Fibroblast of lung (primary cell): ENCODE results near the gene EEF1G. TPM values are rescaled to one million over a fixed set of nuclear protein-coding genes. Genes with fewer than 3 reads are reported as not detected.

Experiments
- DNase-seq, 2 donors: peaks; one replicate each; pipeline versions ENCODE4 v3.0.0 to v3.0.0-alpha.2; 2010; ENCODE audit warnings: low read depth in 2 of 2
- H2AFZ ChIP-seq: 2 replicates; pipeline ENCODE4 v1.5.1; 2012; ENCODE audit warnings: low read length, control low read depth, inconsistent platforms
- H3K27ac ChIP-seq: 2 replicates; pipeline ENCODE4 v1.5.1; 2011; ENCODE audit warnings: low read length, control low read depth; ENCODE audit not compliant: insufficient read depth
- H3K27me3 ChIP-seq: 2 replicates; pipeline ENCODE4 v1.5.1; 2011; ENCODE audit warnings: mild to moderate bottlenecking, low read length; ENCODE audit not compliant: control insufficient read depth, insufficient read depth
- H3K36me3 ChIP-seq: 2 replicates; pipeline ENCODE4 v1.5.1; 2011; ENCODE audit warnings: low read length; ENCODE audit not compliant: control insufficient read depth, insufficient read depth
- H3K4me1 ChIP-seq: 2 replicates; pipeline ENCODE4 v1.5.1; 2011; ENCODE audit warnings: low read length; ENCODE audit not compliant: control insufficient read depth, insufficient read depth; ENCODE audit errors: extremely low read depth
- H3K4me2 ChIP-seq: 2 replicates; pipeline ENCODE4 v1.5.1; 2011; ENCODE audit warnings: low read length, control low read depth; ENCODE audit not compliant: insufficient read depth; ENCODE audit errors: extremely low read depth
- H3K4me3 ChIP-seq, 4 experiments: fragments of 200-600 bp in 1 of 4; sonication (generic) in 1 of 4; replicated peaks in 1 of 4; 2 replicates each; pipeline ENCODE4 v1.5.1; 2011 to 2016; ENCODE audit warnings: low read length in 4 of 4, low read depth in 3 of 4, mild to moderate bottlenecking in 3 of 4, control low read depth in 2 of 4, inconsistent platforms in 1 of 4, mixed read lengths in 1 of 4; ENCODE audit not compliant: insufficient read depth in 1 of 4; ENCODE audit errors: control extremely low read depth in 1 of 4
- H3K79me2 ChIP-seq: 2 replicates; pipeline ENCODE4 v1.5.1; 2012; ENCODE audit warnings: mild to moderate bottlenecking, low read length, inconsistent platforms; ENCODE audit not compliant: control insufficient read depth, insufficient read depth
- H3K9ac ChIP-seq: 2 replicates; pipeline ENCODE4 v1.5.1; 2011; ENCODE audit warnings: mild to moderate bottlenecking, low read length, control low read depth; ENCODE audit not compliant: insufficient read depth
- H3K9me3 ChIP-seq: 2 replicates; pipeline ENCODE4 v1.5.1; 2012; ENCODE audit warnings: low read depth, low read length; ENCODE audit not compliant: control insufficient read depth, insufficient read depth
- H4K20me1 ChIP-seq: 2 replicates; pipeline ENCODE4 v1.5.1; 2011; ENCODE audit warnings: low read length; ENCODE audit not compliant: control insufficient read depth, insufficient read depth; ENCODE audit errors: extremely low read depth
- CTCF ChIP-seq, 2 donors: IDR thresholded peaks in 1 of 2; conservative IDR thresholded peaks in 1 of 2; 1 replicate in 1 of 2; 2 replicates in 1 of 2; pipeline ENCODE4 v1.5.1; 2011 to 2012; ENCODE audit warnings: low read length in 2 of 2, control low read depth in 1 of 2, inconsistent platforms in 1 of 2, low read depth in 1 of 2, mild to moderate bottlenecking in 1 of 2
- EZH2 ChIP-seq: IDR thresholded peaks from 2 replicates; pipeline ENCODE4 v1.5.1; 2012; ENCODE audit warnings: low read length, control low read depth, mild to moderate bottlenecking; ENCODE audit errors: missing control alignments
- polyA plus RNA-seq, 2 donors: library from polyadenylated mRNA; depleted of rRNA in 1 of 2; stranded (reverse) in 1 of 2; unstranded in 1 of 2; fragments of >200 nt; gene quantifications; 2 replicates each; pipeline ENCODE4 v1.2.1, GENCODE V29; 2011 to 2012; ENCODE audit warnings: missing spikeins in 1 of 2
- total RNA-seq: library from RNA; depleted of rRNA; stranded (reverse); fragments of >200 nt; gene quantifications from 2 replicates; pipeline ENCODE4 v1.2.1, GENCODE V29; 2014

Gene EEF1G
- total and polyA plus RNA-seq, 2 donors (not counting 1 experiment from before 2014, with no cell fraction given), result 1,308 to 1,405 TPM

- Histone ChIP-seq H3K27me3 (no peaks in the 10 kb centered on the region), H3K4me1 (peaks cover 13% of the 10 kb centered on the region), H3K4me2 (peak overlapping the region; percentile 97), H3K36me3 (peaks cover 8% of the 10 kb centered on the region), H3K9me3 (no peaks in the 10 kb centered on the region), H3K27ac (peak overlapping the region; percentile 88), H3K9ac (peak overlapping the region; percentile 92), H4K20me1 (no peaks in the 10 kb centered on the region), H3K4me3 (peak overlapping the region; percentile 30 to 86 (median 64)), H3K79me2 (peaks cover 50% of the 10 kb centered on the region), H2AFZ (no peak overlapping the region)
- TF ChIP-seq CTCF (conservative IDR thresholded peaks at IDR 0.05 in 1 of 2, IDR thresholded peaks at IDR 0.05 in 1 of 2; ENCODE audit: low read depth in 1 of 2, low read length in 2 of 2) (no peak), EZH2 (no peak)
- no peak for DNase-seq
Observed at GRCh38 chr11:62575156-62575555, 1.5 kb upstream of the EEF1G start.

GRCh38 chr11:62574363-62575071, 826 bp upstream of the EEF1G start:
- Histone ChIP-seq H3K27me3 (no peaks in the 10 kb centered on the region), H3K9ac (peak overlapping the region; percentile 92), H4K20me1 (no peaks in the 10 kb centered on the region), H3K4me1 (peaks cover 13% of the 10 kb centered on the region), H3K27ac (peak overlapping the region; percentile 88), H3K4me3 (peak overlapping the region; percentile 30 to 86 (median 64)), H2AFZ (peak overlapping the region; percentile 11), H3K4me2 (peak overlapping the region; percentile 97), H3K36me3 (peaks cover 10% of the 10 kb centered on the region), H3K79me2 (peaks cover 56% of the 10 kb centered on the region), H3K9me3 (no peaks in the 10 kb centered on the region)
- DNase-seq, result peak in 1 of 2 donors; percentile 36
- TF ChIP-seq CTCF (conservative IDR thresholded peaks at IDR 0.05 in 1 of 2, IDR thresholded peaks at IDR 0.05 in 1 of 2; ENCODE audit: low read depth in 1 of 2, low read length in 2 of 2), result no peak
- TF ChIP-seq EZH2, result no peak

- TF ChIP-seq CTCF (conservative IDR thresholded peaks at IDR 0.05 in 1 of 2, IDR thresholded peaks at IDR 0.05 in 1 of 2; ENCODE audit: low read depth in 1 of 2, low read length in 2 of 2), result no peak
- TF ChIP-seq EZH2, result no peak
- Histone ChIP-seq H3K4me2 (peak overlapping the region; percentile 89), H3K9me3 (no peaks in the 10 kb centered on the region), H2AFZ (peak overlapping the region; percentile 71), H3K9ac (peak overlapping the region; percentile 81), H3K27me3 (no peaks in the 10 kb centered on the region), H3K36me3 (peaks cover 12% of the 10 kb centered on the region), H3K4me1 (peaks cover 13% of the 10 kb centered on the region), H3K27ac (peak overlapping the region; percentile 81), H4K20me1 (no peaks in the 10 kb centered on the region), H3K4me3 (peak overlapping the region; percentile 96 to 99 (median 99)), H3K79me2 (peaks cover 63% of the 10 kb centered on the region)
- no peak for DNase-seq
Observed at GRCh38 chr11:62573006-62573591, 592 bp downstream of the EEF1G start.
